ENCODE measurements around the gene GHRH.
A peak's percentile ranks its signal among the peaks of the same experiment; 100 is the strongest.

DNA sequence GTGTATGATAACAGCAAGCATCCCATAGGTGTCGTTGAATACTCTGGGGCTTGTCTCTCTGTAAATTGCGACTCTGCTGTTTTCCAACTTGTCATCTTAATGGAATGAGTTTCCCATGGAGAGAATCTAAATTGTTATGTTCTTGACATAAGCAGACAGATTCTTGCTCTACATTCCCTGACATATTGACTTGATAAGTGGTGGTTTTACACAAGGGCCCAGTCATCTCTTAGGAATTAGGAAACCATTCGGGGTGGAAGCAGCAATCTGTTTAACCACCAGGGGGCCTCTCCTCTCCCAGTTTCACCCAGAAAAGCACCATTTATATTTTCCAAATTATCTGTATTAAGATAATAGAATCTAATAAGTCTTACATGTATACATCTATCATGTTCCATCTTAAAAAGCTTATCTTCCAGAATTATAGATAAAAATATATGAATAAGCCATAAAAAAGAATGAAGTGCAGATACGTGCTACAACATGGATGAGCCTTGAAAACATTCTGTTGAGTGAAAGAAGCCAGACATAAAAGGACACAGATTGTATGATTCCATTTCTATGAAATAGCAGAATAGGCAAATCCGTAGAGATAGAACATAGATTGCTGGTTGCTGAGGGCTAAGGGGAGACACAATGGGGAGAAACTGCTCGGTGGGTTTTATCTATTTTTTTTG is 59.2 kb downstream of the GHRH start:
- TF ChIP-seq SP1 (IDR thresholded peaks at IDR 0.05), result no peak
- TF ChIP-seq, protein P1, sequence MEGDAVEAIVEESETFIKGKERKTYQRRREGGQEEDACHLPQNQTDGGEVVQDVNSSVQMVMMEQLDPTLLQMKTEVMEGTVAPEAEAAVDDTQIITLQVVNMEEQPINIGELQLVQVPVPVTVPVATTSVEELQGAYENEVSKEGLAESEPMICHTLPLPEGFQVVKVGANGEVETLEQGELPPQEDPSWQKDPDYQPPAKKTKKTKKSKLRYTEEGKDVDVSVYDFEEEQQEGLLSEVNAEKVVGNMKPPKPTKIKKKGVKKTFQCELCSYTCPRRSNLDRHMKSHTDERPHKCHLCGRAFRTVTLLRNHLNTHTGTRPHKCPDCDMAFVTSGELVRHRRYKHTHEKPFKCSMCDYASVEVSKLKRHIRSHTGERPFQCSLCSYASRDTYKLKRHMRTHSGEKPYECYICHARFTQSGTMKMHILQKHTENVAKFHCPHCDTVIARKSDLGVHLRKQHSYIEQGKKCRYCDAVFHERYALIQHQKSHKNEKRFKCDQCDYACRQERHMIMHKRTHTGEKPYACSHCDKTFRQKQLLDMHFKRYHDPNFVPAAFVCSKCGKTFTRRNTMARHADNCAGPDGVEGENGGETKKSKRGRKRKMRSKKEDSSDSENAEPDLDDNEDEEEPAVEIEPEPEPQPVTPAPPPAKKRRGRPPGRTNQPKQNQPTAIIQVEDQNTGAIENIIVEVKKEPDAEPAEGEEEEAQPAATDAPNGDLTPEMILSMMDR (IDR thresholded peaks at IDR 0.05; ENCODE audit: low read depth, low read length, missing input control), result peak; percentile 64
- TF ChIP-seq, protein P2, sequence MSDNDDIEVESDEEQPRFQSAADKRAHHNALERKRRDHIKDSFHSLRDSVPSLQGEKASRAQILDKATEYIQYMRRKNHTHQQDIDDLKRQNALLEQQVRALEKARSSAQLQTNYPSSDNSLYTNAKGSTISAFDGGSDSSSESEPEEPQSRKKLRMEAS (IDR thresholded peaks at IDR 0.05), result no peak
- TF ChIP-seq RAD21 (IDR thresholded peaks at IDR 0.05), result peak; percentile 48 to 58
- TF ChIP-seq, protein P3, sequence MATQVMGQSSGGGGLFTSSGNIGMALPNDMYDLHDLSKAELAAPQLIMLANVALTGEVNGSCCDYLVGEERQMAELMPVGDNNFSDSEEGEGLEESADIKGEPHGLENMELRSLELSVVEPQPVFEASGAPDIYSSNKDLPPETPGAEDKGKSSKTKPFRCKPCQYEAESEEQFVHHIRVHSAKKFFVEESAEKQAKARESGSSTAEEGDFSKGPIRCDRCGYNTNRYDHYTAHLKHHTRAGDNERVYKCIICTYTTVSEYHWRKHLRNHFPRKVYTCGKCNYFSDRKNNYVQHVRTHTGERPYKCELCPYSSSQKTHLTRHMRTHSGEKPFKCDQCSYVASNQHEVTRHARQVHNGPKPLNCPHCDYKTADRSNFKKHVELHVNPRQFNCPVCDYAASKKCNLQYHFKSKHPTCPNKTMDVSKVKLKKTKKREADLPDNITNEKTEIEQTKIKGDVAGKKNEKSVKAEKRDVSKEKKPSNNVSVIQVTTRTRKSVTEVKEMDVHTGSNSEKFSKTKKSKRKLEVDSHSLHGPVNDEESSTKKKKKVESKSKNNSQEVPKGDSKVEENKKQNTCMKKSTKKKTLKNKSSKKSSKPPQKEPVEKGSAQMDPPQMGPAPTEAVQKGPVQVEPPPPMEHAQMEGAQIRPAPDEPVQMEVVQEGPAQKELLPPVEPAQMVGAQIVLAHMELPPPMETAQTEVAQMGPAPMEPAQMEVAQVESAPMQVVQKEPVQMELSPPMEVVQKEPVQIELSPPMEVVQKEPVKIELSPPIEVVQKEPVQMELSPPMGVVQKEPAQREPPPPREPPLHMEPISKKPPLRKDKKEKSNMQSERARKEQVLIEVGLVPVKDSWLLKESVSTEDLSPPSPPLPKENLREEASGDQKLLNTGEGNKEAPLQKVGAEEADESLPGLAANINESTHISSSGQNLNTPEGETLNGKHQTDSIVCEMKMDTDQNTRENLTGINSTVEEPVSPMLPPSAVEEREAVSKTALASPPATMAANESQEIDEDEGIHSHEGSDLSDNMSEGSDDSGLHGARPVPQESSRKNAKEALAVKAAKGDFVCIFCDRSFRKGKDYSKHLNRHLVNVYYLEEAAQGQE (IDR thresholded peaks at IDR 0.05), result no peak
- TF ChIP-seq NR2F2 (IDR thresholded peaks at IDR 0.05), result no peak
- TF ChIP-seq, protein P4, sequence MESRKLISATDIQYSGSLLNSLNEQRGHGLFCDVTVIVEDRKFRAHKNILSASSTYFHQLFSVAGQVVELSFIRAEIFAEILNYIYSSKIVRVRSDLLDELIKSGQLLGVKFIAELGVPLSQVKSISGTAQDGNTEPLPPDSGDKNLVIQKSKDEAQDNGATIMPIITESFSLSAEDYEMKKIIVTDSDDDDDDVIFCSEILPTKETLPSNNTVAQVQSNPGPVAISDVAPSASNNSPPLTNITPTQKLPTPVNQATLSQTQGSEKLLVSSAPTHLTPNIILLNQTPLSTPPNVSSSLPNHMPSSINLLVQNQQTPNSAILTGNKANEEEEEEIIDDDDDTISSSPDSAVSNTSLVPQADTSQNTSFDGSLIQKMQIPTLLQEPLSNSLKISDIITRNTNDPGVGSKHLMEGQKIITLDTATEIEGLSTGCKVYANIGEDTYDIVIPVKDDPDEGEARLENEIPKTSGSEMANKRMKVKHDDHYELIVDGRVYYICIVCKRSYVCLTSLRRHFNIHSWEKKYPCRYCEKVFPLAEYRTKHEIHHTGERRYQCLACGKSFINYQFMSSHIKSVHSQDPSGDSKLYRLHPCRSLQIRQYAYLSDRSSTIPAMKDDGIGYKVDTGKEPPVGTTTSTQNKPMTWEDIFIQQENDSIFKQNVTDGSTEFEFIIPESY (IDR thresholded peaks at IDR 0.05), result no peak
- peak; percentile 14 for TF ChIP-seq YY1 (IDR thresholded peaks at IDR 0.05)

All from liver (tissue), 3 donors.